ENCODE results near the gene FIGNL1.

The FIGNL1 gene

DNA sequence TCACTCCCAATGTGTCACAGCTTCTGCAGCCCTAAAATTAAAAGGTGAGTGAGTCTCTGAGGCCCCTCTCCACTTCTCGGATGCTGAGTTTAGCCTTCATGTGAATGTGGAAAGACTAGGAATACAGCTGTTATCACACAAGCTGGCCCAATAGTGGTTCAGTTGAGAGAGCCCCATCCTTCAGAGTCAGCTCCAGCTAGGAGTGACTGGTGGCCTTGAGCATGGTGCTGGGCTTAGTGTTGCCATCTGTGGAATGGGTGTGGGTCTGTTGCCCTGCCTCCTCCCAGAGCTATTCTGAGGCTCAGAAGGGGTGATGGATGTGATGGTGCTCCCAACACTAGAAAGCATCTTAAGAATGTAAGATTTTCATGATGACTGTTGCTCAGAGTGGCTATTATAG lies 55.8 kb downstream of the FIGNL1 start:
- DNase-seq = no peak

All from NCI-H187 treated with DMSO at 0.1 percent for 48 hours (cell line).